Endothelial cell of hepatic sinusoid (primary cell): ENCODE results near the gene PLXNB2.

Source experiments
- in situ Hi-C: cut with HindIII; loops from 2 replicates; pipeline ENCODE4 v1.10.0; 2017; ENCODE audit warnings: low sequenced_read_pairs

PLXNB2 gene

GRCh38 chr22:50298937-50299784 is 8.3 kb downstream of the PLXNB2 start:
- in situ Hi-C loops, result no loop called here

DNA sequence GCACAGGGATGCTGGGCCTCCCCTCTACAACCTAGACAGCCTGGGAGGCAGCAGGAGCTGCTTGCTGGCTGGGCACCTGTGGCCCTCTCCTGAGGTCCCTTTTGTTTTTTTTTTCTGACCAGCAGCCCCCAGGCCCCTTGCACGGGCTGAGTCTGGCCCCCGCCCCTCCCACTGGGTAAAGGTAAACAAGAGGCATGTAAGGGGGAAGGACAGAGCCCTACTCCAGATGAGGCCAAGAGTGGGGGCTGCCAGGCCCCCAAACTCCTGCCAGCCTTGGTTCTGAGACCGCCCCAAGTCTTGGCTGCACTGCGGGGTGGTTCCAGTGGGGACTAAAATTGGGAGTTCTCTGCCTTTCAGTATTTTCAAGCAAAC is 9.2 kb downstream of the PLXNB2 start:
- in situ Hi-C loops, result no loop called here

DNA sequence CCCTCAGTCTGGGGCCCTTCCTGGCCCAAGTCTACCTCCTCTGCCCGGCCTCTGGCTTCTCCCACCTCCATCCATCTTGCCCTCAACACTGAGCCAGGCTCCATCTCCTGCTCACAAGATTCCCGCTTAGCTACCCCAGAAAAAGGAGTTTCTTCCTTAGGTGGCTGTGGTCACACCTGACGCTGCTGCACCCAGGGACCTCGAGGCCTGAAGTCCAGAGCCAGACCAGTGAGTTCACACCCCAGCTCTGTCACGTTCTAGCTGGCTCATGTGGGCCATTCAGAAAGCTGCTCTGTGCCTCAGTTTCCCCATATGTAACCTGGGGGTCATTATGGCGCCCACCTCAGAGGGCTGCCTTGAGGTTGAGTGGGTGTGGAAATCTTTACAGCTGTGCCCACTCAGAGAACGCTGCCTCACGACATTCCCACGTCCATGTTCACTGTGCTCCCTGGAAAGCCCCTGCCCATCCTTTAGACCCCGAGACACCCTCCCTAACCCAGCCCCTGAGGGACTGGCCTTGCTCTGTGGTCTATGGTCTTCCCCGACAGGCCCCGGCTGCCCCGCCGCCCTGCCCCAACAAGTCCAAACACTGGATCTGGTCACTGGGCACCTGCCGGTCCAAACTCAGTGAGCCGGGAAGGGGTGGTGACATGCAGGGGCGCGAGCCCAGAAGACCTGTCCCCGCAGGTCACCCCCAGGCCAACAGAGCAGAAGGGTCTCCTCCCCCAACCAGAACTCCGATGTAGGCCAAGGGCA is 9.8 kb downstream of the PLXNB2 start:
- in situ Hi-C loops, result no loop called here

- in situ Hi-C loops, result no loop called here
These were observed 10.6 kb downstream of the PLXNB2 start for GRCh38 chr22:50296658-50297490.

GRCh38 chr22:50294319-50294656 is 13.2 kb downstream of the PLXNB2 start:
- in situ Hi-C loops, result no loop called here

DNA sequence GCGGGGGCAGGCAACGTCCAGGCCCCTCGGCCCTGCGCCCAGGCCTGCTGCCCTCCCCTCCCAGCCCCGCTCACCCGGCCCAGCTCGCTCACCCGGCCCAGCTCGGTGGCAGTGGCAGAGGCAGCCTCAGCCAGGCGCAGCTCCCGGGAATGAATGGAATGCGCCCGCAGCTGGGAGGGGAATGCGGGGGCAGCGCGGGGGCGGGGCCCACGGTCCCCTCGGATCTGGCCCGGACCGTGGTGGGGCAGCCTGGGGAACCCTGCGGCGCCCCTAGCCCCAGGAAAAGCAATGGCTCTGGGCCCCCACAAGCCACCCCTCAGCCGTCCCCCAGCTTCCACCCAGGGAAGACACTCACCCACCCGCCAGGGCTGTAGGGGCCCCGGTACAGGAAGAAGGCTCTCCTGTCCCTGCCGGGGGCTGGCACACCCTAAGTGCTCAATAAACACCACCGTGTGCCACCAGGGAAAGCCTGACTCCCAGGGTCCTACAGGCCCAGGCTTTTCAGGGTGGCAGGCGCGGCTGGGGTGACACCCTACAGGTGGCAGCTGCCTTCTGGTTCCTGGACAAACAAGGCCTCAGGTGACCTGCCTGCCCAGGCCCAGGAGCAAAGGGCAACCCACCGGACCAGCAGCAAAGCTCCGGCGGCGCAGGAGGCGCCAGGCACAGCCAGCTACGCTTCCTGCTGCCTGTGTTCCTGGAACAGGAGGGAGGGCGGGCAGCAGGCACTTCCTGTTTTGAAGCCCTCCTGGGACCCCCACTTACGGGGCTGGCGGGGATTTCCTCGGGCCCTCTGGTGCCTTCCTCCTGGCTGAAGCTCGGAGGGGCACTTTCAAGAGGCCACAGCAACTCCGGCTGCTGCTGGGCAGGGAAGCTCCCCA is 13.8 kb downstream of the PLXNB2 start:
- in situ Hi-C loops, result no loop called here

GRCh38 chr22:50292643-50293440 is 14.6 kb downstream of the PLXNB2 start:
- in situ Hi-C loops, result no loop called here

- in situ Hi-C loops, result loop anchor here (10.0 kb wide), 1 partner anchor 65 kb away; no protein-coding TSS in a partner anchor
These were observed 17.4 kb downstream of the PLXNB2 start for GRCh38 chr22:50289942-50290630.

DNA sequence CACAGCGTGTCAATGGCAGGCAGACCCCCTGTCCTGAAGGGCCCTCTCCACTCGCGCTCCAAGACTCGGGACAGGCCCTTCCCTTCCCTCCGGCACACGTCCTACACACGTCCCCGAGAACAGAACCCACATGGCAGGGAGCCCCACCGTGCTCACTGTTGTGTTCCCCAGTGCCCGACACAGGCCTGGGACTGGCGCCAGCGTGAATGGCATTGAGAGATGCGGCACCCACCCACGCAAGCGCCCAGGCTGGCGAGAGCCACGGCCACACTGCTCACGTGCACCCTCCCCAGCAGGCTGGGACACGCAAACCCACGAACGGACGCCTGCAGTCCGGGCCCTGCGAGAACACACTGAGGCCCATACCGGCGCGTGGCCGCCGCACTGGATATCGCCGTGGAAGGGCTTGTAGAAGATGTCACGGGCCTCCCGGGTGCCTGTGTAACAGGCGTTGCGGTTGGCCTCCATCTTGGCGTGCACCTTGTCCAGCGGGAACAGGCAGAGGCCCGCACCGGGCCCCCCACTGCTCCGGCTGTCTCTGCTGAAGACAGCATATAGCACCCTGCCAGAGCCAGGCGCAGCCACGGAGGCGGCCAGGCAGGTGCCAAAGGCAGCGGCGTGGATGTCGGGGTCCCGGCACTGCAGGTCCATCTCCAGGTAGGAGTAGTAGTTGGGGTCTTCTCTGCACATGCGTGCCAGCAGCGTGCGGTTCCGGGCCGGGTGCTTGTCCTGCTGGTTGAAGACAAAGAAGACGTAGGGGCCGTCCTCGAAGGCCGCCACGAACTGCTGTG is 18.1 kb downstream of the PLXNB2 start:
- in situ Hi-C loops, result loop anchor here (10.0 kb wide), 1 partner anchor 65 kb away; no protein-coding TSS in a partner anchor

DNA sequence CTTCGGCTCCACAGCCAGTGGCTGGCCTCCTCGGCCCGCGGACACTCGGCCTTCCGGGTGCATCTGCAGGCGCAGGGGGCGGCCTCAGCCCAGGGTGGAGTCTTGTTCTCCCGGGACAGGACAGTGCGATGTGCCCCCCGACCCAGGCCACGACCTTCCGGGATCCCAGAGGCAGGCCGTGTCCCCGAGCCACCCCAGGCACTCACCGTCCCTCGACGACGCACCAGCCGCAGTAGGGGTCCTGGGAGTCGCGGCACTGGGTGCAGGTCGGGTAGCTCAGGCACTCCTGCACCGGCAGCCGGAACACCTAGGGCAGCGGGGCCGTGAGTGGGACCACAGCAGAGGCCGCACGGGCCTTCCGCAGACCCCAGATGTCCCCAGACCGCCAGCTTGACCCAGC is 19.7 kb downstream of the PLXNB2 start:
- in situ Hi-C loops, result loop anchor here (10.0 kb wide), 1 partner anchor 67 kb away; no protein-coding TSS in a partner anchor

DNA sequence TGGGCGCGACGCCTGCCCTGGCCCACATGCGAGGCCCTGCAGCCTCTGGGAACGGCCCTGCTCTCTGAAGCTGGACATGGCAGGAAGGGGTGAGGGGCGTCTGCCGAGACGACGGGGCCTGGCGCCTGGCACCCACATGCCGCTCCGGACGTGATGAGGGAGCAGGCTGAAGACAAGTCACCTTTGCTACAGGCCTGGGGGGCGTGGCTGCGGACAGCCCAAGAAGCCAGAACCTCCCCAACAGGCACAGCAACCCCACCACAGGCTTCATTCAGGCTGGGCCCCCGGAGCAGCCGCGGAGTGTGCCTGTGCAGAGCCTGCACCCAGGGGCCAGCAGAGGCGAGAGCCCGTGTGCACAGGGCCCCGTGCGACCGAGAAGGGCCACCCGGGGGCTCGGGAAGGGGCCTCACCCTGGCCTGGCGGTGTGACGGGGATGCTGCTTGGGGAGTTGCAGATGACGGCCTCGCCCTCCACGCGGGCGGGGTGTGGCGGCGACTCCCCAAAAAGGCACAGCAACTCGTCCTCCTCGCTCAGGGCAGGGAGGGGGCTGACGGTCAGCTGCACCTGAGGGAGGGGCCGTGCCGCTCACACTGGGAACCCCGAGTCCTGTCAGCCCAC is 20.6 kb downstream of the PLXNB2 start:
- in situ Hi-C loops, result loop anchor here (10.0 kb wide), 1 partner anchor 68 kb away; no protein-coding TSS in a partner anchor

DNA sequence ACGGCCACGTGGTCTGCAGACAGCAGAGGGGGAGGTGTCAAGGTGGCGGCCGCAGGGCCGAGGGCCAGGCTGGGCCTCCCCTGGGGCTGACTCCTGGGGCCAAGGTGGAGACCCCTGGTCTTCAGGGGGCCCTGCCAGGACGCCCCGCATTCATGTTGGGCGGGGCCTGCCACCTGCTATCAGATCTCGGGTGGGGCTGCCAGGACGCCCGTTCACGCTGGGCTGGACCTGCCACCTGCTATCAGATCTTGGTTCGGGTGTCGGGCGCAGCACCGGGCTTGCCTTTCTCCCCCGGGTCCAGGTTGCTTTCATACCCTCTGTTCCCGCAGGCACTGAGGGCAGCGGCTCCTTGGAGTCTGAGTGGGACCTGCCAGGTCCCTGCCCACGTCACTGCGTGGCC is 21.2 kb downstream of the PLXNB2 start:
- in situ Hi-C loops, result loop anchor here (10.0 kb wide), 1 partner anchor 69 kb away; no protein-coding TSS in a partner anchor

DNA sequence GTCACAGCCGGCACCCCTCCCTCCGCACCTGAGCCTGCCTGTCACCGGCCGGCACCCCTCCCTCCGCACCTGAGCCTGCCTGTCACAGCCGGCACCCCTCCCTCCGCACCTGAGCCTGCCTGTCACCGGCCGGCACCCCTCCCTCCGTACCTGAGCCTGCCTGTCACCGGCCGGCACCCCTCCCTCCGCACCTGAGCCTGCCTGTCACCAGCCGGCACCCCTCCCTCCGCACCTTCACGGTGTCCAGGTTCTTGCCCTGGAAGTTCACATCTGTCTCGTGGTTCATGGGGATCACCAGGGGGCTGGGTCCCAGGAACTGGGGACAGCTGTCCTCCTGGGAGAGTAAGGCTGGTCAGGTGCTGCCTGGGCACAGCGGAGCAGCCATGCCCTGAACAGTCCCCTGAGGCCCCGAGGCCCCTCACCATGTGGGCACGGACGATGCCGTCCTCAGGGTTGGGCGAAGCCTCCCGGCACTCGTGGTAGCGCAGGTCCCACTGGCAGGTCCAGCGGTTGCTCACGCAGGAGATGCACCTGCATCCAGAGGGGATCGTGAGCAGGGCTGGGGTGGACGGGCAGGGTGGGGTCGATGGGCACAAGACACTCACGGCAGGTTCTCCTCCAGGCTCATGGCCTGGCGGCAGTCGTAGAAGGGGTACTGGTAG is 21.7 kb downstream of the PLXNB2 start:
- in situ Hi-C loops, result loop anchor here (10.0 kb wide), 1 partner anchor 69 kb away; no protein-coding TSS in a partner anchor

- in situ Hi-C loops, result loop anchor here (10.0 kb wide), 1 partner anchor 70 kb away; no protein-coding TSS in a partner anchor
These were observed 23.0 kb downstream of the PLXNB2 start for GRCh38 chr22:50284479-50284878.

DNA sequence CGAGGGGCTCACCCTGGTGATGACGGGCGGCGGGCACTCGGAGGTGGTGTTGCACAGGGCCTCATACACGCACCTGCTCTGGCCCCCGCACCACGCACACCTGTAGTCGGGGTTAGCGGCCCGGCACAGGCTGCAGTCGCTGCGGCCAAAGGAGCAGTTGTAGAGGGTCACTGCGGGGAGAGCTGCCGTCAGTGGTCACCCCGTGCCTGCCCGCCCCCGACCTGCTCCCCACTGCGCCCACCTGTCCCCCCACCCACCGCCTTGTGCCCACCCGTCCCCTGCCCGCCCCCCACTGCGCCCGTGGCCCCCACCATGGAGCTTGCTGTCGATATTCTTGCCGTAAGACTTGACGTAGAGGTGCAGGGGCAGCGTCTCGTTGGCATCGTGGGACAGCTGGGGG is 23.6 kb downstream of the PLXNB2 start:
- in situ Hi-C loops, result loop anchor here (10.0 kb wide), 1 partner anchor 71 kb away; no protein-coding TSS in a partner anchor

- in situ Hi-C loops, result loop anchor here (10.0 kb wide), 1 partner anchor 72 kb away; no protein-coding TSS in a partner anchor
These were observed 24.9 kb downstream of the PLXNB2 start for GRCh38 chr22:50282361-50283155.
